Measurements from ENCODE around the gene COG5. TPM values are rescaled to one million over a fixed set of nuclear protein-coding genes. Genes with fewer than 3 reads are reported as not detected.
"Not testable (repeated sequence)": the region's sequence is repeated elsewhere in the genome, so short reads cannot be mapped to it uniquely, and the experiment has no call there.

COG5 gene
- total RNA-seq, 1 donor from 2014 or later: 52.0 TPM

- H3K4me3 Mint-ChIP-seq: no peak overlapping the region
- DNase-seq (ENCODE audit: low spot score in 2 of 2, unreplicated experiment in 2 of 2): no peak
- peaks cover 17% of the 10 kb centered on the region for H3K36me3 Mint-ChIP-seq
- H3K27ac Mint-ChIP-seq: no peak overlapping the region
- no peak for TF ChIP-seq CTCF (IDR thresholded peaks at IDR 0.05; ENCODE audit: unreplicated experiment)
- H3K9me3 Mint-ChIP-seq: peaks cover 6% of the 10 kb centered on the region
- no peaks in the 10 kb centered on the region for H3K4me1 Mint-ChIP-seq
- H3K27me3 Mint-ChIP-seq (ENCODE audit: low read depth): no peaks in the 10 kb centered on the region
These were observed 311.8 kb downstream of the COG5 start for GRCh38 chr7:107251963-107252362.

- Mint-ChIP-seq H3K4me1 (no peaks in the 10 kb centered on the region), H3K9me3 (peaks cover 35% of the 10 kb centered on the region), H3K27me3 (ENCODE audit: low read depth) (no peaks in the 10 kb centered on the region), H3K27ac (no peak overlapping the region), H3K4me3 (no peak overlapping the region), H3K36me3 (peaks cover 46% of the 10 kb centered on the region)
- DNase-seq (ENCODE audit: low spot score in 2 of 2, unreplicated experiment in 2 of 2): no peak
- TF ChIP-seq CTCF (IDR thresholded peaks at IDR 0.05; ENCODE audit: unreplicated experiment): no peak
These were observed 315.0 kb downstream of the COG5 start for GRCh38 chr7:107248551-107249316.

GRCh38 chr7:107246836-107247235, 316.9 kb downstream of the COG5 start:
- H3K36me3 Mint-ChIP-seq: peaks cover 56% of the 10 kb centered on the region
- not testable (repeated sequence) for H3K4me1 Mint-ChIP-seq; H3K4me3 Mint-ChIP-seq; H3K27me3 Mint-ChIP-seq (ENCODE audit: low read depth); H3K27ac Mint-ChIP-seq; DNase-seq (ENCODE audit: low spot score in 2 of 2, unreplicated experiment in 2 of 2)
- peaks cover 42% of the 10 kb centered on the region for H3K9me3 Mint-ChIP-seq

GRCh38 chr7:107244613-107245012, 319.1 kb downstream of the COG5 start:
- Mint-ChIP-seq H3K27me3 (ENCODE audit: low read depth) (no peaks in the 10 kb centered on the region), H3K36me3 (peaks cover 55% of the 10 kb centered on the region)

GRCh38 chr7:107242267-107242666, 321.5 kb downstream of the COG5 start:
- no peak for DNase-seq (ENCODE audit: low spot score in 2 of 2, unreplicated experiment in 2 of 2)
- Mint-ChIP-seq H3K4me1 (no peaks in the 10 kb centered on the region), H3K27me3 (ENCODE audit: low read depth) (no peaks in the 10 kb centered on the region), H3K4me3 (no peak overlapping the region), H3K9me3 (peaks cover 38% of the 10 kb centered on the region), H3K27ac (no peak overlapping the region), H3K36me3 (peaks cover 49% of the 10 kb centered on the region)
- no peak for TF ChIP-seq CTCF (IDR thresholded peaks at IDR 0.05; ENCODE audit: unreplicated experiment)

More at GRCh38 chr7:107244613-107245012, 319.1 kb downstream of the COG5 start:
- no peak for TF ChIP-seq CTCF (IDR thresholded peaks at IDR 0.05; ENCODE audit: unreplicated experiment)
- Mint-ChIP-seq H3K4me1 (no peaks in the 10 kb centered on the region), H3K9me3 (peaks cover 38% of the 10 kb centered on the region), H3K4me3 (no peak overlapping the region), H3K27ac (no peak overlapping the region)
- DNase-seq (ENCODE audit: low spot score in 2 of 2, unreplicated experiment in 2 of 2): no peak

GRCh38 chr7:107237451-107237850, 326.3 kb downstream of the COG5 start:
- no peak for TF ChIP-seq CTCF (IDR thresholded peaks at IDR 0.05; ENCODE audit: unreplicated experiment)
- DNase-seq (ENCODE audit: low spot score in 2 of 2, unreplicated experiment in 2 of 2): no peak
- Mint-ChIP-seq H3K27me3 (ENCODE audit: low read depth) (no peaks in the 10 kb centered on the region), H3K27ac (no peak overlapping the region), H3K4me3 (no peak overlapping the region), H3K9me3 (no peaks in the 10 kb centered on the region), H3K36me3 (peaks cover 8% of the 10 kb centered on the region), H3K4me1 (no peaks in the 10 kb centered on the region)
